ENCODE results near the gene SUPT16H.
A peak's percentile ranks its signal among the peaks of the same experiment; 100 is the strongest.
"Not testable (repeated sequence)": the region's sequence is repeated elsewhere in the genome, so short reads cannot be mapped to it uniquely, and the experiment has no call there.

The SUPT16H gene

DNA sequence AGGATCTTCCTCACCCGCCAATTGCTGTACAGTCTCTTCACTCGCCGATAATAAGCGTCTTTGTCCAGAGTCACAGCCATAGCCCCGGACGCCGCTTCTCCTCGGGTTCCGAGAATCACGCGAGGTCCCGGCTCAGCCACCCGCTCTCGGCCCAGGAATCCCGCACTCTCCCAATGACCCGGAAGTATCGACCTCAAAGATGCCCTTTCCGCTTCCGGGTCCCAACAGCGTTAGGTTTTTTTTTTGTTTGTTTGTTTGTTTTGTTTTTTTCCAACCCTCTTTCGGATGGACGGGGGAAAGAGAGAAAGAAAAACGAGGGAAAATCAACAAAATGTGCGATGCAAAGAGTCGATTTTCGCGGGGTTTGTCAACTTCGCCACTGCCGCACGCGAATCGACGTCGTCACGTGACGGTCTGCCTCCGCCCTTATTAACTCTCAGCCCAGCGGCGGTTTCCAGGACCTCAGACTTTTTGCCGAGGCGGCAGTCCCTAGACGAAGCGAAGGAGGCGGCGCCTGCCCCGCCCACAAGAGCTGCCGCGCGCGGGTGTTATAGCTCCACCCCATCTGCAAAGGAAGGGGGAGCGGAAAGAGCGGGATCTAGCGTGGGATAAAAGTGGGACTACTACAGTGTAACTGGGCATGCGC lies at the start of gene SUPT16H:
Gene SUPT16H, minus strand, starts transcription at position 172 of the 646 bp plus-strand sequence. Its CDS starts 92 bp downstream, at position 80.
- DNase-seq (ENCODE audit: low read depth) = peak; percentile 94

DNA sequence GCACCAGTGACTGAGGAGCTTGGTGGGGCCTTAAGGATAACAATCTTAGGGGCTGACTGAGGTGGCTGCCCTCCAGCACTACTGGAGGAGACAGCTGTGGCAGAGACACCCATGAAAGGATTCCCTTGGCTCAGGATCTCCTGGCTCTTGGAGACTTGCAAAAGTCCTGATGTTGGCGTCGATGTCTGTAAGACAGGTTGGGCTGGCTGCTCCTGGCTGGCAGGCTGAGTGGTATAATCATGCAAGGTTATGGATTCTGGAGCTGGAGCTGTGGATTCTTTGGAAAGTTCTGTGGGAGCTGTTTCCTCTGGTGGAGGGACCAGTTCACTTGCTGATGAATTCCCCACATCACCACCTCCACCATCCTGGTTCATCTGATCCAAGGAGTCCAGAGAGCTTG lies 47.3 kb upstream of the SUPT16H start:
- DNase-seq (ENCODE audit: low read depth) = no peak

DNA sequence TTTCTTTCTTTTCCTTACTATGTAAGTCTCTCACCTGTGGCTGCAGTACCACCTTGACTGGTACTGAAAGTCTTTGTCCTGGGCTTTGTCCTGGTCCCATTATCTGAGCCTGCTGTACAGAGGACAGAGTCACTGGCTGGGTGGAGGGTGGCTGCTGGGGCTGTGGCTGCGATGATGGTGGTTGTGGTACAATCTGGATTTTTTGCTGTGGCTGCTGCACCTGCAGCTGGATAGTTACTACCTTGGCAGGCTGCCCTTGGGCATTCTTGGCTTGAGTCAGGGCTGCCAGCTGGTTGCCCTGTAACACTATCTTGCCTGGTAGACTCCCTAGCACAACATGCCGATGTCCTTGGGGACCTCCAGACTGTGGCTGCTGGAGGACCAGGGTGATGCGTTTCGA lies 45.1 kb upstream of the SUPT16H start:
- no peak for DNase-seq (ENCODE audit: low read depth)

DNA sequence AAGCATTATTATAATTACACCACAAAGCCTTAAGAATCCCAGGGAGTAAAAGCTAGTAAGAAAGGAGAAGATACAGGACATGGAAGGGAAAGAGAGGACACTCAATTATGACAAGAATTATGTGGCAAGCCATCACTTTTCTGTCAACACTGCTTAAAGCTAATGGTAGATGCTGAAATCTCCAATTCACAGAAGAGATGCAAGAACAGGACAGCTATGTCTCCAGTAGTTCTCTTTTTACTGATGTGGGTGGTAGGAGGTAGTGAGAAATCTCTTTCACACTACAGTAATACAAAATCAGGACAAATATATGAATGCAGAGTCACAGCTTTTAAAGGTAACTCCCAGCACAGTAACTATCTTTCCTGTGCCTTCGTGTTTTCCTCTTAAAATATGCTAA lies 42.9 kb upstream of the SUPT16H start:
- DNase-seq (ENCODE audit: low read depth) = no peak

DNA sequence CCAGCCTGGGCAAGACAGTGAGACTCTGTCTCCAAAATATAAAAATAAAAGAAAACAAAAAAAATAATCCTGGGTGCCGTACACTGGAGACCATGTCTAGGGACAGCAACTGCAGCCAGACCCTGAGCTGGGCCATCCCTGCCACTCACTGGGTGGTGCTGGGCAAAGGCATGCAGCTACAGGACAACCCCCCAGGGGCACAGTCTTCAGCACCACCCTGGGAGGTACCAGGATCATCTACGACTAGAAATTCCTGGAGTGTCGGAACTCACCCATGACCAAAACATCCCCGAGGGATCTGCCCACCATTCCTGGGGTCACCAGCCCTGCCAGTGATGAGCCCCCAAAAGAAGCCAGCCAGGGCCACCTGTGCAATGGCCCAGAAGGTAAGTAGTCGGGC lies 35.7 kb upstream of the SUPT16H start:
- no peak for DNase-seq (ENCODE audit: low read depth)

DNA sequence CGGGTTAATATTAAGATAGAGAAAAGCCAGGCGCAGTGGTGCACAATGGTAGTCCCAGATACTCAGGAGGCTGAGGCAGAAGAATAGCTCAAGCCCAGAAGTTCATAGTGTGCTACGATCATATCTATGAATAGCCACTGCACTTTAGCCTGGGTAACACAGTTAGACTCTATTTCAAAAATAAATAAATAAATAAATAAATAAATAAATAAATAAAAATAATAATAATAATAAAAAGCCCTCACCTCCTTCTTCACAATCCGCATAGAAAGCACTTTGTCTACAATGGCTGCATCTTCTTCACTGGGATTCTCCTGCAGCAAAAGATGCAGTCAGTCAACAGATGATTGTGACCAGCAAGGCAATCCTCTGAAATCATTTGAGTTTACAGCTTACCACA lies 31.5 kb upstream of the SUPT16H start:
- DNase-seq (ENCODE audit: low read depth) = no peak

DNA sequence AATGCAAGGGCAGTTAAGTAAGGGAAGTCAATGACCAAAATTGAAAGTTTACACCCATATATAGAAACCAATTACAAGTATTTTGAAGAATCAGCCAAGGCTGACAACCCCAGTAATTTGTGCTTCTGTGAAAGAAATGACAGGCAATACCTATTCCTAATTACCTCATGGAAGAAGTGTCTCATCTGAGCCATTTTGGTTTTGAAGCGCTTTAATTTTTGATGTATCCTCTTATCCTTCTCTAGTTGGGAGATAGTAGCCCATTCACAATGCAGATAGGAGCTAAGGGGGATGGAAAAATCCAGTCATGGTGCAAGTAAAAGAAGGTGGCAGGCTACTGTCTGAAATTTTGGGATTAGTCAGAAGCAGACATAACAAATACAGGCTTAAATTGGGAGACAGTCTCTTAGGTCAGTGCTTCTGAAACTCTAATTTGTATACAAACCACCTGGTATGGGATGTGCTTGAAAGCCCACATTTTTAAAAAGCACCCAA lies 30.4 kb upstream of the SUPT16H start:
- no peak for DNase-seq (ENCODE audit: low read depth)

DNA sequence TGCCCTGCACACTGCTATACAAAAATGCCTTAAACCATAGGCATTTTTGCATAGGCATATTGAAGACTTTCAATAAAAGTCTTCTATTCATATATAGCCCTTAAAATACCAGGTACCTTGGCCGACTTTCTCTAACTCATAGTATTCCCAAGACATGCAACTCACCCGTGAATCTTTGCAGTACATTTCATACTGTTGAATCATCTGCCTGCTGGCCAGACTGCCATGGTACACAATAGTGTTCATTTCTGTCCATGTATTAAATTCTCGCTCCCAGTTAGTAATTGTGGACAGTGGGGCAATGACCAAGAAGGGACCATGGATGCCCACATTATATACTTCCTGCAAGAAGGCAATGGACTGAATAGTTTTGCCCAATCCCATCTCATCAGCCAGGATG lies 24.3 kb upstream of the SUPT16H start:
- DNase-seq (ENCODE audit: low read depth) = peak; percentile 78

DNA sequence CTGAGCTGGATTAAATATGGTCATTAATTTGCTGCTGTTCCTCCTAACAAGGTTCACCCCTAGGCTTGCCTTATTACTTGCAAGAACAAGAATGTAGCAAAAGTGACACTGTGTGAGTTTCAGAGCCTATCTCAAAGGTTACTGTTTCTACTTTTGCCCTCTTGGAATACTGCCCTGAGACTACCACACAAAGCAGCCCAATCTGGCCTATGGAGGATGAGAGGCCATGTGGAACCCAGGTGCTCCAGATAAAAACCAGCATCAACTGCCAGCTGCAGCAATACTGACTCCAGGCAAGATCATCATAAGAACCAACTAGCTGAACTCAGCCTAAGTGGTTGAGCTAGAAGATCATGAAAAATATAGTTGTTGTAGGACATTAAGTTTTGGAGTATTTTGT lies 22.4 kb upstream of the SUPT16H start:
- DNase-seq (ENCODE audit: low read depth) = no peak

DNA sequence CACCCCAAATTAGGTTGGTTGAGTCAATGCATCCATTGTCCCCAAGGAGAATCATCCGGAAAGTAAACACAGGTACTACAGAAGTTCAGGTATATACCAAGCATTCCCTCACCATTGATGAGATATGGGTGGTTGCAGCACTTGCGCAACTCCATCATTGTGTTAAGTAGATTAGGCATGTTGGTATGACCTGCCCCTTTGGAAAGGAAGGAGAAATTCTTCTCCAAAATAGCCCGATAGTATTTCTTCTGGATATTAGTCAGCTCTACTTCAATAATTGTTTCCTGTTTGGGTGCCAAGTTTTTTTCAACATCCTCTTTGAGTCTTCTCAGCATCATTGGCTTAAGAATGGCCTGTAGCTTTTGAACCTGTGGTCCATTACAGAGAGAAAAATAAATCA lies 21.3 kb upstream of the SUPT16H start:
- DNase-seq (ENCODE audit: low read depth) = no peak

DNA sequence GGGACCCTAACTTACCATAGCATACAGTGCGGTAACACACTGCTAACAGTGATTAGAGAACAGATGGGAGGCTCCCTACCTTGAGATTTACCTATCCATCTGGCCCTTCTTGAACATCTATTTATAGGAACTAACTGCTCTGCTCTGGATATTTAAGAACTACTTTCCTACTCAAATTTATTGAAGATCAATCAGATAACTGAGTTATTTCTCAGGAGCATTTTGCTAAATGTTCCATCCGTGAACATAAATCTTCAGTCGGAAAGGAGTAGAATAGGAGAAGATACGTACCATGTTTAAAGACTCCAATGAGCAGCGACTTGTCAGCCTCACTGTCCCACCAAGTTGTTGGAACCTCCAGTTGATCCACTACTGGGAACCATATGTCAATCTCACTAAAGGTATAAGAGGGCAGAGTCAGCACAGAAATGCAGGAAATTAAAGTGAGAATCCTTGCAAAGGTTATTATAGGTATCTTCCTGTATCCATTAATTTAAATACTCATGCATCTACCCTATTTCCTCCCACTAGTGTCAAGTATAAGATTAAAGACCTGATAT lies 15.6 kb upstream of the SUPT16H start:
- DNase-seq (ENCODE audit: low read depth) = no peak

DNA sequence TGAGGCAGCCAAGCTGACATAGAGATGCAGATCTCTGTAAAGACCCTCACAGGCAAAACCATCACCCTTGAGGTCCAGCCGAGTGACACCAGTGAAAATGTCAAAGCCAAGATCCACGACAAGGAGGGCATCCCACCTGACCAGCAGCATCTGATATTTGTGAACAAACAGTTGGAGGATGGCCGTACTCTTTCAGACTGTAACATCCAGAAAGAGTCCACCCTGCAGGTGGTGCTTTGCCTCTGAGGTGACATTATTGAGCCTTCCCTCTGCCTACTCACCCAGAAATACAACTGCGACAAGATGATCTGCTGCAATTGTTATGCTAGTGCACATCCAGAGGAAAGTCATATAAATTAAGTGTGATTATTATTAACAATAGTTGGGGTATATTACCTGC lies 15.1 kb upstream of the SUPT16H start:
- no peak for DNase-seq (ENCODE audit: low read depth)

DNA sequence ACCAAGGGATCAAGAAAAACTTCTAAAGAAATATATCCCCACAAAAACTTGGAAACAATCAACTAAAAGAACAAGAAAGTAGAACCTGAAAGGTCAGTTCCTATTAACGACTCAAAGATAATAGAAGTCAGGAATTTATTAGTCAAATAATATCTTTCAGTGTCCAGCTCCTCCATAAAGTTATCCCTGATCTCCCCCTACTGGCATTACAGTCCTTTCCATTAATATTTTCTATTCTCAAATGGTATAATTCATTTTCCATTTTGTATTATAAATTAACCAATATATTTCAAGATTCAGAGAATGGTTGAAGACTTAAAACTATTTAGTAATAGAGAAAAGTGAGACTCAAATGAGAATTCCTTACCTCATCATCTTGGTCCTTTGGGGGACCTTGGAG lies 11.6 kb upstream of the SUPT16H start:
- no peak for DNase-seq (ENCODE audit: low read depth)

DNA sequence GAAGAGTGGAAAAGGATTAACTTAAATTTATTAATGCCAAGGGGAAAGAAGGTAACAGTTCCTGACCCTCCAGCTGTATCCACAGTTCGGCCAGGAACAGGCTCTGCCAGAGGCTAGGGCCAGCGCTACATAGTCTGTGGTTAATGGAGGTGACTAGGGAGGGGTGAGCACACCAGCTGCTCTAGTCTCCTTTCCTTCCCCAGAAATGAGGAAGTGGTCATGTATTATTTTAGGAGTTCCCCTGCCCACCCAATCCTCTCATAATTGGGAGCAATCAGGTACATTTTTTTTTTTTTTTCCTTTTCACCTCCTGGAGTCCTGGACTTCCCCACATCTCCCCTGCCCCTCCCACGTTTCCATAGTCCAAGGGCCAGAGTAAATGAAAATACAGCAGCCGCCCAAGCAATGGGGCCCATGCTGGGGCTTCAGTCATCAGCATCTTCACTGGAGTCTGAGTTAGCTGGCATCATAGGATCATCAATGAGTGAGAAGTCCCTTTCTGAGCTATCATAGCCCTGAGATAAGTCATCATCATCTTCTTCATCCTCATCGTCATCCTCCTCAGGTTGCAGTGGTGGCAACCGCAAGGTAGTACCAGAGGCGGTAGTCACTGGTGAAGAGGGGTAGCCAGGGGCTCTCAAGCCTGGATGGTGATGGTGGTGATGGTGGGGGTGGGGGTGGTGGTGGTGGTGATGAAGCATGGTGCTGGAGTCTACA lies 1.5 kb upstream of the SUPT16H start:
- DNase-seq (ENCODE audit: low read depth) = no peak

DNA sequence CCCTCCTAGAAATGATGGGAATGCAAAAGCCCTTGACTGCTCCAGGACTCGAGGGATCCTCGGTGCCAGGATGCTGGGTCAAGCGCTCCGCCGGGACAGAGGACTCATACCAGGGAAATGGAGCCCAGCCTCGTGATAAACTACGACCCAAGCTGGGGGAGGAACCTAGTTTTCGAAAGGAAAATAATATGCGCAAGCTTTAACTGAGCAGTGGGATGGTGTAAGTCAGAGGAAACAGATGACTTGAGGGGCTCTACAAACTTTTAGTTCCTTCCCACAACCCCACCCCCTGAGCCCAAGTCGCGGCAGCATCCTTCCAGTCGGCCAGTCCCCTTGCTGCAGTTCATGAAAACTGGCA lies 654 bp upstream of the SUPT16H start:
- DNase-seq (ENCODE audit: low read depth) = no peak

DNA sequence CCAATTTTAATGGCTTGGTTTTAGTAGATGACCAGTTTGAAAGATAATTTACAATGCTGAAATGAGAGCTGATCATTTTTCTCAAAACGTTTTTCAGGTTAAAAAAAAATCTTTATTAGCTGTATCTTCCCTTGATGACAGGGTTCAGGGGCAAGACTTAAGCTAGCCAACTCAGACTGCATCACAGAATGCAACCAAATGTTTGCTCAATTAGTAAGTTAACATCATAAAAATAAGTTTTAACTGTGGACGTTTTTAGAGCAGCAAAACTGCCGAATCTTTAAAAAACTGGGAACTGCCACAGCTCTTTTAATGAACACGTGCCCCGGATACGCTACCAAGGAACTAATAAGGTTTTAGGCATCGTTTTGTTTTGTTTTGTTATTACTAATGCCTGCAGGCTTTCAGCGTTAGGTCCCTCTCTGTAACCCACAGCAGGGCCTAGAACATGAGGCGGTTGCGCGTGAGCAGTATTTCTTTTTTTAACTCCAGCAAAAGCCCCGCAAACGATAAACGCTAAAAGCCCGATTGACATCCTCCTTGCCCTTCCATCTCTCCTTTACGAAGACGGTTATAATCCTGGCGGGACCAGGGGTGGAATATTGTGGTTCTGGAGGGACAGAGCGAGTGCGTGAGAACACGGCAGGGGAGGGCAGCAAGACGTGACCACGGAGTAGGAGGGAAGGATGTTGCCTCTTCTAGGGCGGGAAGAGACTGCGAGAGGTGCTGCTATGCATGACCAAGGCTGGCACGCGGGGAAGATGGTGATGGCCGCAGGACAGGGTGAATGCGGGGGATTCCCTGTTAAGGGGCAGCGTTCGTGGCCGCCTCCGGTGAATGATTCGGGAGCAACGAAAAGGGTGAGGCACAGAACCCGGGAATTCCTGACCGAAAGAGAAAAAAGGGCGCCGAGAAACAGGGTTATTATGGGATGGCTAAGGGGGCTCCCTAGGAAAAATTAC lies 652 bp downstream of the SUPT16H start:
- peak; percentile 54 for DNase-seq (ENCODE audit: low read depth)

DNA sequence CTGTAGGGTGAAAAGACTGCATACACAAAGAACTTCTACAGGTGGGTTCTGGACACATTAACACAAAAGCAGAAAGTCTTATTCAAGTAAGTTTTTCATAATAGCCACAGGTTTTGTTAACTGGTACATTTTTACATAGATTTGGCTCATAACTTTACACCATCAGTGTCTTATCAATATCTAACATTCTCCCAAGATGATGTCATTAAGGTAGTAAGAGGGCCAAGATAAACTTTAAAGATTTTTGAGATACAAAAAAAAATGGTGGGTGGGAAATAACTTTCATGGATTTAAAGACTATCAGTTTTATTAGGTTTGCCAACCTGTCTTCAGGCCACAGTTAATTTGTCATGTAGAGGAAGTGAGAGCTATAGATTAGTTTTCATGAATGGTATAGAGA lies 1.7 kb downstream of the SUPT16H start:
- no peak for DNase-seq (ENCODE audit: low read depth)

DNA sequence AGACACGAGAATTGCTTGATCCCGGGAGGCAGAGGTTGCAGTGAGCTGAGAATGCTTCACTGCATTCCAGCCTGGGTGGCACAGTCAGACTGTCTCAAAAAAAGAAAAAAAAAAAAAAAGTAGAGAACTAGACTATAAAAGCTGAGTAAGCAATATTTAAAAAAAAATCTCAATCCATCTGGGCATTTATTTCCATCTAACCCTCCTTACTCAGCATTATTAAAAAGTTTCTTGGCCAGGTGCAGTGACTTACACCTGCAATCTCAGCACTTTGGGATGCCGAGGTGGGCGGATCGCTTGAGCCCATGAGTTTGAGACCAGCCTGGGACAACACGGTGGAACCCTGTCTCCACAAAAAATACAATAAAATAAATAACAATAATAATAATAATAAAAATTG lies 4.5 kb downstream of the SUPT16H start:
- no peak for DNase-seq (ENCODE audit: low read depth)

DNA sequence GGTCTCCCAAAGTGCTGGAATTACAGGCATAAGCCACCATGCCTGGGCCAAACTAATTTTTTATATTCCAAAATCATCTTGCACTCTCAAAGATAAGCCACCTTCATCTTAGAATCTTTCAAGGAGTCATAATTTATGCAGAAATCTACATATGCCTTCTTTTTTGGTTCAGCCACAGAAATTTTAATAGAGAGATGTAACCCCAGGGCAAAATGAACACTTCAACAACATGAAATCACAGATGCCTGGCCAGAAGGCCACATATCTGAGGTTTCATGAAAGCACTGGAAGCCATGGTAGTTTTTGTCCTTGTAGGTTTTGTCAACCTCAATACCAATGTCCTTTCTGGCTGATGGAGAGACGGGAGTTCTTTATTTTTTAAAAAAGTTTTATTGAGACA lies 9.8 kb downstream of the SUPT16H start:
- DNase-seq (ENCODE audit: low read depth) = no peak

DNA sequence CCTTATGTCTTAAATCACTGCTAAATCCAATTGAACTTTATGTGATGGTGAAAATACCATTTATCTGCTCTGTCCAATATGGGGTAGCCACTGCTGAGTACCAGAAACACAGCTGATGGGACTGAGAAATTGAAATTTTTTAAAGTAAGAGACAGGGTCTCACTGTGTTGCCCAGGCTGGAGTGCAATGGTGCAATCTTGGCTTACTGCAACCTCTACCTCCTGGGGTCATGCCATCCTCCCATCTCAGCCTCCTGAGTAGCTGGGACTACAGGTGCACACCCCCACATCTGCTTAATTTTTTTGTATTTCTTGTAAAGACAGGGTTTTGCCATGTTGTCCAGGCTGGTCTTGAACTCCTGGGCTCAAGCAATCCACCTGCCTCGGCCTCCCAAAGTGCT lies 11.0 kb downstream of the SUPT16H start:
- not testable (repeated sequence) for DNase-seq (ENCODE audit: low read depth)

DNA sequence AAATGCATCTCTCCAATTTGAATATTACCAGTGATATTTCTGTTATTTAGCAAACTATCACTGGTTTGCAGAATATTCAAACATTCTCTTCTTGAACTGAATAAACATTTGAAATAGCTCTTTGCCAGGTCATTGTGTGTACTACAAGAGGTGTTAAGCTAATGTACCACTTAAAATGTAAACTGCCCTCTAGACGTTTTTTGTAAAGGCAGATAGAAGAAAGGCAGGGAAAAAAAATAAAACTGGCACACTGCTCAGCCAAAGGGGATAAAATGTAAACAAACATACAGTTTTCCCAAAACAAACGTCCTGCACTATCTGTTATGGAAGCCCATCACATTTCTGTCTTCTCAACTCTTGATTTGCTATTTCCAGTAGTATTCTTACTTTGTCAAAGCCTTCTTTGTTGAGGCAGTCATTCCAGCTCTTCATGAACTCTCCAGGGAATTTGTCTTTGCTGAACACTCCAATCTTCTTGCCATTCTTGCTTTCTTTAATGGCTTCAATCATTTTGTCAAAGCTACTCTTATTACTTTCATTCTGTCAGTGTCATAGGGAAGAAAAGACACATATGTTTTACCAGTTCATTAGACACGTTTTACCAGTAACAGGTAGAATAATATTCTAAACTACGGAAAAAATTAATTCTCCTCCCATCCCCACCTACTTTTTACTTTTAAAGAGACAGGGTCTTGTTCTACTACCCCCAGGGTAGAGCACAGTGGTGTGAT lies 13.7 kb downstream of the SUPT16H start:
- DNase-seq (ENCODE audit: low read depth) = no peak

Measured in amniotic epithelial cell (primary cell).